Neural cell (in vitro differentiated cells): ENCODE data around the gene RSF1. TPM values are rescaled to one million over a fixed set of nuclear protein-coding genes. Genes with fewer than 3 reads are reported as not detected.

ENCODE experiments used
- H2AFZ ChIP-seq: fragments of 200-600, 300-800 bp; sonication (generic), shearing (Covaris generic); 2 replicates; pipeline ENCODE4 v1.6.0; 2014; ENCODE audit warnings: low read depth, mild to moderate bottlenecking, antibody characterized with exemption, low read length, moderate library complexity
- H3F3A ChIP-seq: fragments of 200-600 bp; shearing (Covaris generic); 2 replicates; pipeline ENCODE4 v1.6.1; 2016; ENCODE audit warnings: mild to moderate bottlenecking, moderate library complexity, mixed read lengths, antibody characterized with exemption, low read length; ENCODE audit not compliant: insufficient read depth, poor library complexity, severe bottlenecking
- H3K27ac ChIP-seq: fragments of 200-600, 300-800 bp; sonication (generic), shearing (Covaris generic); 2 replicates; pipeline ENCODE4 v1.5.1; 2014; ENCODE audit warnings: mild to moderate bottlenecking, low read length, moderate library complexity
- H3K27me3 ChIP-seq: fragments of 300-800, 200-600 bp; sonication (generic), shearing (Covaris generic); 2 replicates; pipeline ENCODE4 v1.6.0; 2014; ENCODE audit warnings: mild to moderate bottlenecking, low read depth, low read length, moderate library complexity; ENCODE audit not compliant: insufficient read depth
- H3K36me3 ChIP-seq: fragments of 300-800, 200-600 bp; sonication (generic), shearing (Covaris generic); 2 replicates; pipeline ENCODE4 v1.5.1; 2014; ENCODE audit warnings: mild to moderate bottlenecking, antibody characterized with exemption, low read length, moderate library complexity; ENCODE audit not compliant: insufficient read depth
- H3K4me2 ChIP-seq: fragments of 300-800, 200-600 bp; sonication (generic), shearing (Covaris generic); 2 replicates; pipeline ENCODE4 v1.6.0; 2014; ENCODE audit warnings: mild to moderate bottlenecking, low read length
- H3K4me3 ChIP-seq: fragments of 300-800, 200-600 bp; sonication (generic), shearing (Covaris generic); 2 replicates; pipeline ENCODE4 v1.5.1; 2014; ENCODE audit warnings: mild to moderate bottlenecking, low read length, moderate library complexity
- H3K79me2 ChIP-seq: fragments of 200-600 bp; shearing (Covaris generic); replicated peaks from 2 replicates; pipeline ENCODE4 v1.6.0; 2014; ENCODE audit warnings: mild to moderate bottlenecking, low read length, moderate library complexity; ENCODE audit not compliant: insufficient read depth
- H3K9ac ChIP-seq: fragments of 300-800, 200-600 bp; sonication (generic), shearing (Covaris generic); 2 replicates; pipeline ENCODE4 v1.6.1; 2016; ENCODE audit warnings: mild to moderate bottlenecking, low read length, mixed read lengths
- H3K9me2 ChIP-seq: fragments of 200-600 bp; shearing (Covaris generic); 2 replicates; pipeline ENCODE4 v1.6.1; 2016; ENCODE audit warnings: mild to moderate bottlenecking, low read length, mixed read lengths; ENCODE audit not compliant: insufficient read depth
- H3K9me3 ChIP-seq: fragments of 200-600, 300-800 bp; sonication (generic), shearing (Covaris generic); 2 replicates; pipeline ENCODE4 v1.6.1; 2016; ENCODE audit warnings: mild to moderate bottlenecking, mixed run types, low read length, moderate library complexity, mixed read lengths
- H4K20me1 ChIP-seq: fragments of 200-600 bp; shearing (Covaris generic); 2 replicates; pipeline ENCODE4 v1.6.1; 2016; ENCODE audit warnings: mild to moderate bottlenecking, mixed run types; ENCODE audit not compliant: insufficient read depth
- CTCF ChIP-seq: fragments of 450-650 bp; IDR thresholded peaks from 2 replicates; pipeline ENCODE4 v1.5.1; 2014; ENCODE audit warnings: antibody characterized with exemption, mild to moderate bottlenecking, moderate library complexity; ENCODE audit not compliant: poor library complexity, severe bottlenecking
- EP300 ChIP-seq: fragments of 450-650 bp; conservative IDR thresholded peaks from 2 replicates; pipeline ENCODE4 v1.6.1; 2014; ENCODE audit warnings: antibody characterized with exemption, mild to moderate bottlenecking, moderate library complexity; ENCODE audit not compliant: poor library complexity, severe bottlenecking
- EZH2 ChIP-seq: fragments of 200-600, 300-800 bp; shearing (Covaris generic), sonication (generic); IDR thresholded peaks from 2 replicates; pipeline ENCODE4 v1.6.1; 2014; ENCODE audit warnings: antibody characterized with exemption, low read length, borderline replicate concordance, mild to moderate bottlenecking; ENCODE audit not compliant: insufficient read depth, poor library complexity, severe bottlenecking
- MXI1 ChIP-seq: fragments of 450-650 bp; conservative IDR thresholded peaks from 2 replicates; pipeline ENCODE4 v1.6.1; 2014; ENCODE audit warnings: antibody characterized with exemption, mild to moderate bottlenecking; ENCODE audit not compliant: poor library complexity, severe bottlenecking
- POLR2AphosphoS5 ChIP-seq: IDR thresholded peaks from 2 replicates; pipeline ENCODE4 v1.6.1; 2012
- RAD21 ChIP-seq: fragments of 450-650 bp; conservative IDR thresholded peaks from 2 replicates; pipeline ENCODE4 v1.6.1; 2014; ENCODE audit warnings: antibody characterized with exemption, mild to moderate bottlenecking, moderate library complexity
- SMC3 ChIP-seq: fragments of 450-650 bp; conservative IDR thresholded peaks from 2 replicates; pipeline ENCODE4 v1.6.1; 2014; ENCODE audit warnings: antibody characterized with exemption, mild to moderate bottlenecking, moderate library complexity; ENCODE audit not compliant: poor library complexity
- TAF1 ChIP-seq: IDR thresholded peaks from 2 replicates; pipeline ENCODE4 v1.6.1; 2012; ENCODE audit warnings: low read depth
- polyA plus RNA-seq: library from polyadenylated mRNA; depleted of rRNA; stranded (reverse); fragments of >200 nt; gene quantifications from 2 replicates; pipeline ENCODE4 v1.2.3, GENCODE V29; 2014
- TF ChIP-seq, protein P1 (sequence below): IDR thresholded peaks from 2 replicates; pipeline ENCODE4 v1.6.1; 2012; ENCODE audit warnings: borderline replicate concordance

The RSF1 gene
- polyA plus RNA-seq, 1 donor from 2014 or later = 19.1 TPM

DNA sequence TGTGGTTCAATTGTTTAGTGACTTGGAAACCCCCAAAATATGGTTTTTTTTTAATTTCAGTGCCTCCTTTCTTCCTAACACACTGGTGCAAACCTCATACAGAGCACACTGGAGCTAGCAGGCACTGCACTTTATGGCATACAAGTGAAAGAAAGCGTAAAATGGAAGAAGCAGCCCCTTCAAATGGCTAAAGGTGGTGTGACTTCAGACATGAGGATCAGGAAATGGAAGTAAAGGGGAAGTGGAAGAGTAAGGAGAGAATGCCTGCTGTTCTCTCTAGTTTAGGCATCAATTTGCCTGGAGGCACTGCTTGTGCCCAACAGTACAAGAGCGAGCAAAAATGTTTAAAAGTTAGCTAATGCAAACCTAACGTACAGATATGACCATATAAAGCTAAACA is 5.7 kb downstream of the RSF1 start:
- H3K27me3 ChIP-seq = no peaks in the 10 kb centered on the region
- no peak overlapping the region for H3K9ac ChIP-seq
- H2AFZ ChIP-seq = no peak overlapping the region
- H3K79me2 ChIP-seq = peaks cover 79% of the 10 kb centered on the region
- H3K4me2 ChIP-seq = no peak overlapping the region
- no peaks in the 10 kb centered on the region for H3K9me2 ChIP-seq
- H3K9me3 ChIP-seq = peaks cover 4% of the 10 kb centered on the region
- no peak for TF ChIP-seq RAD21
- no peak for TF ChIP-seq TAF1
- peaks cover 7% of the 10 kb centered on the region for H3F3A ChIP-seq
- no peak overlapping the region for H3K4me3 ChIP-seq
- no peak overlapping the region for H3K27ac ChIP-seq
- H3K36me3 ChIP-seq = no peaks in the 10 kb centered on the region
- no peaks in the 10 kb centered on the region for H4K20me1 ChIP-seq

GRCh38 chr11:77813256-77813655 is 7.3 kb downstream of the RSF1 start:
- Histone ChIP-seq H3K9ac (no peak overlapping the region), H3F3A (no peaks in the 10 kb centered on the region), H3K9me2 (no peaks in the 10 kb centered on the region), H3K36me3 (no peaks in the 10 kb centered on the region), H3K4me2 (no peak overlapping the region), H4K20me1 (no peaks in the 10 kb centered on the region), H3K27me3 (no peaks in the 10 kb centered on the region), H3K79me2 (peaks cover 89% of the 10 kb centered on the region), H3K9me3 (peaks cover 4% of the 10 kb centered on the region), H3K27ac (no peak overlapping the region), H2AFZ (no peak overlapping the region), H3K4me3 (no peak overlapping the region)
- no peak for TF ChIP-seq RAD21
- TF ChIP-seq, protein P1, sequence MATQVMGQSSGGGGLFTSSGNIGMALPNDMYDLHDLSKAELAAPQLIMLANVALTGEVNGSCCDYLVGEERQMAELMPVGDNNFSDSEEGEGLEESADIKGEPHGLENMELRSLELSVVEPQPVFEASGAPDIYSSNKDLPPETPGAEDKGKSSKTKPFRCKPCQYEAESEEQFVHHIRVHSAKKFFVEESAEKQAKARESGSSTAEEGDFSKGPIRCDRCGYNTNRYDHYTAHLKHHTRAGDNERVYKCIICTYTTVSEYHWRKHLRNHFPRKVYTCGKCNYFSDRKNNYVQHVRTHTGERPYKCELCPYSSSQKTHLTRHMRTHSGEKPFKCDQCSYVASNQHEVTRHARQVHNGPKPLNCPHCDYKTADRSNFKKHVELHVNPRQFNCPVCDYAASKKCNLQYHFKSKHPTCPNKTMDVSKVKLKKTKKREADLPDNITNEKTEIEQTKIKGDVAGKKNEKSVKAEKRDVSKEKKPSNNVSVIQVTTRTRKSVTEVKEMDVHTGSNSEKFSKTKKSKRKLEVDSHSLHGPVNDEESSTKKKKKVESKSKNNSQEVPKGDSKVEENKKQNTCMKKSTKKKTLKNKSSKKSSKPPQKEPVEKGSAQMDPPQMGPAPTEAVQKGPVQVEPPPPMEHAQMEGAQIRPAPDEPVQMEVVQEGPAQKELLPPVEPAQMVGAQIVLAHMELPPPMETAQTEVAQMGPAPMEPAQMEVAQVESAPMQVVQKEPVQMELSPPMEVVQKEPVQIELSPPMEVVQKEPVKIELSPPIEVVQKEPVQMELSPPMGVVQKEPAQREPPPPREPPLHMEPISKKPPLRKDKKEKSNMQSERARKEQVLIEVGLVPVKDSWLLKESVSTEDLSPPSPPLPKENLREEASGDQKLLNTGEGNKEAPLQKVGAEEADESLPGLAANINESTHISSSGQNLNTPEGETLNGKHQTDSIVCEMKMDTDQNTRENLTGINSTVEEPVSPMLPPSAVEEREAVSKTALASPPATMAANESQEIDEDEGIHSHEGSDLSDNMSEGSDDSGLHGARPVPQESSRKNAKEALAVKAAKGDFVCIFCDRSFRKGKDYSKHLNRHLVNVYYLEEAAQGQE = no peak
- no peak for TF ChIP-seq TAF1
- no peak for TF ChIP-seq SMC3

DNA sequence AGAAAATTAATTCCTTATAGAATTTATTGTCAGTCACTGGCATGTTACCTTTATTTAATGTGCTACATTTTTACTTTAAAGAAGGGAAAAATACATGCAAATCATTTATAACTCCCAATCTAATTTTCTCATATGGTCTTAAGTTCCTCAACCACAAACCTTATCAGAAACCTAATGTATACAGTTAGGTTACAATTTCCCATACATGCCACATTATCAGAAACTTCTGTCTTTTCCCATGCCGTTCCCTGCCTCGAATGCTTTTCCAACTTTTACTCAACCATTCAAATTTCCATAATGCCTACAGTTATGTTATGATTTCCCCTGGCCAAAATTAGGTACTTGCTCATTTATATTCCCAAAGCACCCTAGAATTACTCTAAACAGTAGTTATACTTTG is 13.5 kb downstream of the RSF1 start:
- Histone ChIP-seq H3K9ac (no peak overlapping the region), H3K4me3 (no peak overlapping the region), H3K9me3 (no peaks in the 10 kb centered on the region), H2AFZ (no peak overlapping the region), H3K9me2 (no peaks in the 10 kb centered on the region), H3K27ac (no peak overlapping the region), H3K27me3 (no peaks in the 10 kb centered on the region), H3K36me3 (no peaks in the 10 kb centered on the region), H4K20me1 (no peaks in the 10 kb centered on the region), H3K79me2 (peaks cover 93% of the 10 kb centered on the region), H3K4me2 (no peak overlapping the region), H3F3A (no peaks in the 10 kb centered on the region)
- TF ChIP-seq EP300 (no peak), RAD21 (no peak), POLR2AphosphoS5 (no peak), CTCF (no peak), SMC3 (no peak), TAF1 (no peak), MXI1 (no peak), EZH2 (no peak)
- TF ChIP-seq, protein P1 = no peak
